Astrocyte (in vitro differentiated cells and primary cell): Measurements from ENCODE around the gene MBD5. TPM values are rescaled to one million over a fixed set of nuclear protein-coding genes. Genes with fewer than 3 reads are reported as not detected.

Source experiments
- DNase-seq: peaks from one replicate; pipeline ENCODE4 v3.0.0-alpha.2; 2010; ENCODE audit warnings: low read depth
- FAIRE-seq: peaks from 2 replicates; lab custom pipeline; 2011; peaks lifted over from hg19 to GRCh38; lab: Jason Lieb, UNC
- H2AFZ ChIP-seq: 2 replicates; pipeline ENCODE4 v1.6.0; 2012; ENCODE audit warnings: low read depth, low read length, inconsistent platforms
- H3K27ac ChIP-seq: 2 replicates; pipeline ENCODE4 v1.5.1; 2011; ENCODE audit warnings: low read depth, low read length, inconsistent platforms
- H3K27me3 ChIP-seq: 2 replicates; pipeline ENCODE4 v1.6.0; 2011; ENCODE audit warnings: low read length, inconsistent platforms; ENCODE audit not compliant: insufficient read depth
- H3K36me3 ChIP-seq: 2 replicates; pipeline ENCODE4 v1.5.1; 2011; ENCODE audit warnings: low read length, inconsistent platforms; ENCODE audit not compliant: insufficient read depth
- H3K4me1 ChIP-seq: 2 replicates; pipeline ENCODE4 v1.5.1; 2011; ENCODE audit warnings: low read length, inconsistent platforms; ENCODE audit not compliant: insufficient read depth
- H3K4me2 ChIP-seq: 2 replicates; pipeline ENCODE4 v1.6.0; 2012; ENCODE audit warnings: low read length, inconsistent platforms
- H3K4me3 ChIP-seq: 2 replicates; pipeline ENCODE4 v1.5.1; 2011; ENCODE audit warnings: low read depth, mild to moderate bottlenecking, low read length, inconsistent platforms; ENCODE audit not compliant: insufficient read depth
- H3K79me2 ChIP-seq: 2 replicates; pipeline ENCODE4 v1.6.0; 2012; ENCODE audit warnings: mild to moderate bottlenecking, low read length, inconsistent platforms; ENCODE audit not compliant: insufficient read depth
- H3K9ac ChIP-seq: 2 replicates; pipeline ENCODE4 v1.6.0; 2012; ENCODE audit warnings: mild to moderate bottlenecking, low read length, inconsistent platforms
- H3K9me3 ChIP-seq: 2 replicates; pipeline ENCODE4 v1.5.1; 2012; ENCODE audit warnings: low read depth, mild to moderate bottlenecking, low read length, inconsistent platforms; ENCODE audit not compliant: insufficient read depth
- H4K20me1 ChIP-seq: 2 replicates; pipeline ENCODE4 v1.6.0; 2012; ENCODE audit warnings: low read length, inconsistent platforms; ENCODE audit not compliant: insufficient read depth
- H3K27ac Mint-ChIP-seq: one replicate; pipeline ENCODE4 v1.8.0; 2021; ENCODE audit warnings: mild to moderate bottlenecking, mixed read lengths; ENCODE audit not compliant: unreplicated experiment
- H3K27me3 Mint-ChIP-seq: one replicate; pipeline ENCODE4 v1.8.0; 2021; ENCODE audit warnings: low read depth, mixed read lengths; ENCODE audit not compliant: unreplicated experiment
- H3K36me3 Mint-ChIP-seq: one replicate; pipeline ENCODE4 v1.8.0; 2021; ENCODE audit warnings: low read depth, mixed read lengths; ENCODE audit not compliant: unreplicated experiment
- H3K4me1 Mint-ChIP-seq: one replicate; pipeline ENCODE4 v1.8.0; 2021; ENCODE audit warnings: low read depth, mixed read lengths; ENCODE audit not compliant: unreplicated experiment
- H3K4me3 Mint-ChIP-seq: one replicate; pipeline ENCODE4 v1.8.0; 2021; ENCODE audit warnings: mild to moderate bottlenecking, moderate library complexity, mixed read lengths; ENCODE audit not compliant: unreplicated experiment
- H3K9me3 Mint-ChIP-seq: one replicate; pipeline ENCODE4 v1.8.0; 2021; ENCODE audit warnings: mild to moderate bottlenecking, mixed read lengths; ENCODE audit not compliant: unreplicated experiment
- EZH2 ChIP-seq: IDR thresholded peaks from 2 replicates; pipeline ENCODE4 v1.6.1; 2012; ENCODE audit warnings: mild to moderate bottlenecking, low read length, inconsistent platforms; ENCODE audit not compliant: insufficient read depth
- total RNA-seq: library from RNA; stranded (reverse); gene quantifications from 2 replicates; pipeline ENCODE4 v1.2.1, GENCODE V29; 2021
- TF ChIP-seq, protein P1 (sequence below): IDR thresholded peaks from 2 replicates; pipeline ENCODE4 v1.5.1; 2011; ENCODE audit warnings: low read depth, mild to moderate bottlenecking, inconsistent platforms, low read length, moderate library complexity; ENCODE audit not compliant: insufficient read depth

MBD5 gene
- total RNA-seq, 1 donor from 2014 or later = 53.6 TPM

DNA sequence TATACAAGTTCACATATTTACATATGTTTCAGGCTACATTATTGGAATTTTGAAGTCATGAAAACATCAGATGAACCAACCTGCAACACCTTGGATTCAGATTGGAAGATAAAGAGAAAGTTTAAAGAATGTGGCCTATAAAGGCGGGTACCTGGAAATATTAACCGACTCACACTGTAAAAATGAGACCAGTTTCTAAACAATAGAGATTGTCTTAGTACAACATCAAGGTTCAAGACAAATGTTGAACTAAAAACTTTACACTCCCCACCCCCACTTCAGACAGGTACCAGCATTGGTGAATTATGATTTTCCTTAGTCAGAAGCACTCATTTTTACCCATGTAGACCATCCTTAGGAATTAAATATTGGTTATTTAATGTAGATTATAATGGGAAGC is 437.3 kb downstream of the MBD5 start:
- DNase-seq (no peak), FAIRE-seq (no peak)
- no peak overlapping the region for H3K4me2 ChIP-seq
- Mint-ChIP-seq H3K4me3 (no peak overlapping the region), H3K4me1 (peaks cover 5% of the 10 kb centered on the region), H3K36me3 (no peaks in the 10 kb centered on the region), H3K9me3 (no peaks in the 10 kb centered on the region), H3K27ac (no peak overlapping the region), H3K27me3 (no peaks in the 10 kb centered on the region)
- H3K27me3 ChIP-seq = no peaks in the 10 kb centered on the region
- no peaks in the 10 kb centered on the region for H3K79me2 ChIP-seq
- no peak overlapping the region for H3K27ac ChIP-seq
- no peak overlapping the region for H3K4me3 ChIP-seq
- no peak overlapping the region for H3K9ac ChIP-seq
- no peaks in the 10 kb centered on the region for H3K36me3 ChIP-seq
- H3K9me3 ChIP-seq = no peaks in the 10 kb centered on the region
- no peak overlapping the region for H2AFZ ChIP-seq
- TF ChIP-seq, protein P1, sequence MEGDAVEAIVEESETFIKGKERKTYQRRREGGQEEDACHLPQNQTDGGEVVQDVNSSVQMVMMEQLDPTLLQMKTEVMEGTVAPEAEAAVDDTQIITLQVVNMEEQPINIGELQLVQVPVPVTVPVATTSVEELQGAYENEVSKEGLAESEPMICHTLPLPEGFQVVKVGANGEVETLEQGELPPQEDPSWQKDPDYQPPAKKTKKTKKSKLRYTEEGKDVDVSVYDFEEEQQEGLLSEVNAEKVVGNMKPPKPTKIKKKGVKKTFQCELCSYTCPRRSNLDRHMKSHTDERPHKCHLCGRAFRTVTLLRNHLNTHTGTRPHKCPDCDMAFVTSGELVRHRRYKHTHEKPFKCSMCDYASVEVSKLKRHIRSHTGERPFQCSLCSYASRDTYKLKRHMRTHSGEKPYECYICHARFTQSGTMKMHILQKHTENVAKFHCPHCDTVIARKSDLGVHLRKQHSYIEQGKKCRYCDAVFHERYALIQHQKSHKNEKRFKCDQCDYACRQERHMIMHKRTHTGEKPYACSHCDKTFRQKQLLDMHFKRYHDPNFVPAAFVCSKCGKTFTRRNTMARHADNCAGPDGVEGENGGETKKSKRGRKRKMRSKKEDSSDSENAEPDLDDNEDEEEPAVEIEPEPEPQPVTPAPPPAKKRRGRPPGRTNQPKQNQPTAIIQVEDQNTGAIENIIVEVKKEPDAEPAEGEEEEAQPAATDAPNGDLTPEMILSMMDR = no peak
- TF ChIP-seq EZH2 = no peak
- H4K20me1 ChIP-seq = peaks cover 7% of the 10 kb centered on the region
- H3K4me1 ChIP-seq = no peaks in the 10 kb centered on the region

DNA sequence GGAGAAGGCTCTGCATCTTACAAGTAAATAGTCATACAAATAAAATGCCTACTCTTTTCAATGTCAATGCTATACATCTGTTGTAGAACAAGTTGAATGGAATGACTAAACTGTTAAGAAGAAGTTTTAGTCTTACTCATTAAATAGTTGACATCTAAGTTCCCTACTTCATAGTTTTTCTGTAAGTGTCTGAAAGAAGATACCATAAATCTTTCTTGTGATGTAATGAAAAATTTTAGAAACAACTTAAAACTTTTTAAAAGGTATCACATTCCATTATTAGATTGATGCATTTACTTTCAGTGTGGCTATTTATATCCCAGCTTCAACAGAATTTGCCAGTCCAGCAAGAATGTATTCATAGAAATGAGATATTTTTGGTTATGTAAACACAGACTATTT is 438.5 kb downstream of the MBD5 start:
- peaks cover 1% of the 10 kb centered on the region for H3K36me3 Mint-ChIP-seq

DNA sequence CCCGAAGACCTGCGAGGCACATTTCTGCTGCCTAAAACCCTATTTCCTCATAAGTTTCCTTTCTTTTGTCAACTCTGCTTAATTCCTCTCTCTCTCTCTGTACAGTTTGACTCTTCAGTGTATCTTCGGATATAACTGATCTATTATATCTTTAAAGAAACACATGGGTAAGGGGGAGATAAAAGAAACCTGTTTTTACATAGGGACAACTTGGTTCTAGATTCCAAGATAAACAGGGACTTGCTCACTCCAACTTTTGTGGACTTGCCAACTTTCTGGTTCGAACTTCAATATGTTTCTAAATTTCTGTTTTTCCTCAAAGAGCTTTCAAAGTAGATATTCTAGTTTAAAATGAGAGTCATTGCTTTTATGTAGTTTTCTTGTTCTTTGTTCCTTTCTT is 441.0 kb downstream of the MBD5 start:
- H3K4me3 ChIP-seq = no peak overlapping the region
- no peak overlapping the region for H3K4me2 ChIP-seq
- no peak overlapping the region for H3K27ac ChIP-seq
- H3K79me2 ChIP-seq = no peaks in the 10 kb centered on the region
- H3K4me1 ChIP-seq = no peaks in the 10 kb centered on the region
- Mint-ChIP-seq H3K4me1 (no peaks in the 10 kb centered on the region), H3K27ac (no peak overlapping the region), H3K9me3 (no peaks in the 10 kb centered on the region), H3K27me3 (no peaks in the 10 kb centered on the region), H3K4me3 (no peak overlapping the region), H3K36me3 (peaks cover 3% of the 10 kb centered on the region)
- no peaks in the 10 kb centered on the region for H4K20me1 ChIP-seq
- DNase-seq (no peak), FAIRE-seq (no peak)
- H3K27me3 ChIP-seq = no peaks in the 10 kb centered on the region
- TF ChIP-seq, protein P1 = no peak
- no peaks in the 10 kb centered on the region for H3K36me3 ChIP-seq
- H3K9ac ChIP-seq = no peak overlapping the region
- no peaks in the 10 kb centered on the region for H3K9me3 ChIP-seq
- no peak overlapping the region for H2AFZ ChIP-seq

More for the DNA sequence above, 438.5 kb downstream of the MBD5 start:
- Histone ChIP-seq H3K9ac (no peak overlapping the region), H3K79me2 (no peaks in the 10 kb centered on the region), H3K4me3 (no peak overlapping the region), H3K9me3 (no peaks in the 10 kb centered on the region), H3K27ac (no peak overlapping the region), H3K27me3 (no peaks in the 10 kb centered on the region), H3K4me1 (no peaks in the 10 kb centered on the region), H2AFZ (no peak overlapping the region), H3K4me2 (no peak overlapping the region), H4K20me1 (peaks cover 7% of the 10 kb centered on the region), H3K36me3 (no peaks in the 10 kb centered on the region)
- Mint-ChIP-seq H3K9me3 (no peaks in the 10 kb centered on the region), H3K27ac (no peak overlapping the region), H3K4me1 (peaks cover 5% of the 10 kb centered on the region), H3K27me3 (no peaks in the 10 kb centered on the region), H3K4me3 (no peak overlapping the region)
- DNase-seq (peak; percentile 27), FAIRE-seq (peak; percentile 32)
- no peak for TF ChIP-seq EZH2
- TF ChIP-seq, protein P1 = no peak
